HFF-Myc (cell line): ENCODE data around the gene GALNT16.

Source experiments
- DNase-seq: peaks from one replicate; pipeline ENCODE4 v3.0.0-alpha.2; 2011; ENCODE audit warnings: low read depth; ENCODE audit errors: extremely low read depth
- H3K4me3 ChIP-seq: replicated peaks from 2 replicates; pipeline ENCODE4 v1.5.1; 2011; ENCODE audit warnings: low read depth, mild to moderate bottlenecking, control low read depth, low read length
- CTCF ChIP-seq: IDR thresholded peaks from 2 replicates; pipeline ENCODE4 v1.5.1; 2012; ENCODE audit warnings: mild to moderate bottlenecking, low read depth, low read length, control low read depth; ENCODE audit errors: missing control alignments

Gene GALNT16

GRCh38 chr14:69356903-69357543 is 97.1 kb downstream of the GALNT16 start:
- DNase-seq, result no peak
- TF ChIP-seq CTCF, result no peak
- H3K4me3 ChIP-seq, result no peak overlapping the region

DNA sequence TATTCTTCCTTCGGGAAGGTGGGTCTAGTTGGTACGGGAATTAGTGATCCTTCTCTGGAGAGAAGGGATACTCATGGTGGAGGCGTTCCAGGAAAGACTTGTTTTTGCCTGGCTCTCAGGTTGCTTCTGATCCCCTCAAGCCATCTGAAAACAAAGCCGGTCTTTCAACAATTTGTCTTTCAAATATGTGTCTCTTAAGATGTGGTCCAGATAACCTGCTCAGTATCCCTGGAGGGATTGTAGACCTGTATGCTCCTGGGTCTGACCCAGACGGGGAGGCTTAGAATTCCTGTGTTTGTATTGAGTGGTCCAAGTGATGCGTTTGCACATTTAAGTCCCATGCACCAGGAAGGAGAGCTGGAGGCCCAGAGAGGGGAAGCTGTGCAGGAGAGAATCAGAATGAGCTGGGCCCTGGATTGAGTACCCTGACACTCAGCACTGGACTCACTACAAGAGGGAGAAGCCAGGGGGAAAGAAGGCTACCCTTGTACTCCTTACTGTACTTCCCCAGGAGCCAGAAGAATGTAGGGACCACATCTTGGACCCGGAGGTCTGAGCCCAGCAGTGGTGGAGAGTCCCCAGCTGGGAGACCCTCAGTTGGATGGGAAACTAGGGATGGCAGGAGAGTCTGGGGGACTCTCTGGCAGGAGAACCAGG is 97.7 kb downstream of the GALNT16 start:
- no peak for TF ChIP-seq CTCF

GRCh38 chr14:69358233-69358963 is 98.4 kb downstream of the GALNT16 start:
- DNase-seq, result no peak
- H3K4me3 ChIP-seq, result no peak overlapping the region
- TF ChIP-seq CTCF, result no peak

More for the DNA sequence above, 97.7 kb downstream of the GALNT16 start:
- no peak for DNase-seq
- H3K4me3 ChIP-seq, result no peak overlapping the region

- no peak for TF ChIP-seq CTCF
- no peak for DNase-seq
- no peak overlapping the region for H3K4me3 ChIP-seq
Observed at GRCh38 chr14:69358966-69359365, 99.0 kb downstream of the GALNT16 start.

DNA sequence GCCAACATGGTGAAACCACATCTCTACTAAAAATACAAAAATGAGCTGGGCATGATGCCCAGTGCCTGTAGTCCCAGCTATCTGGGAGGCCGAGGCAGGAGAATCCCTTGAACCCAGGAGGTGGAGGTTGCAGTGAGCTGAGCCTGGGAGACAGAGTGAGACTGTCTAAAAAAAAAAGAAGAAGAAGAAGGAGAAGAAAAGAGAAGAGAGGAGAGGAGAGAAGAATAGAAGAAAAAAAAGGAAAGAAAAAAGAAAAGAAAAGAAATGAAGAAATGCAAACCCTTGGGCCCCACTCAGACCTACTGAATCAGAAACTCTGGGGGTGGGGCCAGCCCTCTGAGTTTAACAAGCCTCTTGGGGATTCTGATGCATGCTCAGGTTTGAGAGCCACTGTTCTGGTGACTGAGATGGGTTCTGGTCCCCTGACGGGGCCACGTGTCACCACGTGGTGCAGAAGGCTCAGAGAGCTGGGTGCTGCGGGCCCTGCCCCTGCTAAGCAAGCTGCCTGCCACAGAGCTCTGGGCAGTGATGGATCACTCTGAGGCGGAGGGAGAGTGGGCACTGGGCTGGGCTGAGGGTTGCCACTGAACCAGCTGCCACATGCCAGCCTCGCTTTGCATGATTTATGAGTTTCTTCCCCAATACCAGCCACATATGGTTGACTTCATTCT is 100.6 kb downstream of the GALNT16 start:
- DNase-seq, result no peak
- no peak overlapping the region for H3K4me3 ChIP-seq
- no peak for TF ChIP-seq CTCF

GRCh38 chr14:69363055-69363454 is 103.1 kb downstream of the GALNT16 start:
- DNase-seq, result no peak
- TF ChIP-seq CTCF, result peak; percentile 50
- no peak overlapping the region for H3K4me3 ChIP-seq
